SK-N-SH (cell line): ENCODE data around the gene OR51A2. TPM values are rescaled to one million over a fixed set of nuclear protein-coding genes. Genes with fewer than 3 reads are reported as not detected.
"Not testable (repeated sequence)": the region's sequence is repeated elsewhere in the genome, so short reads cannot be mapped to it uniquely, and the experiment has no call there.

Source experiments
- CTCF ChIA-PET: fragments of 300-600, 350-600 bp; formaldehyde crosslinking; extraction: SDS; loops from one replicate; lab custom pipeline; 2021; lab: Yijun Ruan, JAX
- POLR2A ChIA-PET: fragments of 350-600 bp; sonication (Branson Sonifier 250); formaldehyde crosslinking; extraction: SDS; loops from one replicate; lab custom pipeline; 2020; ENCODE audit warnings: antibody characterized with exemption, inconsistent platforms; lab: Yijun Ruan, JAX
- DNase-seq: peaks from one replicate; pipeline ENCODE4 v3.0.0; 2012
- H2AFZ ChIP-seq: fragments of 200-600 bp; sonication (generic); 2 replicates; pipeline ENCODE4 v1.8.1; 2016; ENCODE audit warnings: antibody characterized with exemption, mild to moderate bottlenecking, low read depth
- H3F3A ChIP-seq: fragments of 200-600 bp; sonication (generic); replicated peaks from 2 replicates; pipeline ENCODE3; 2016; ENCODE audit warnings: antibody characterized with exemption, mild to moderate bottlenecking; ENCODE audit not compliant: insufficient read depth
- H3K27ac ChIP-seq, 2 experiments: fragments of 200-500 bp in 1 of 2; fragments of 200-600 bp in 1 of 2; sonication (Bioruptor generic) in 1 of 2; sonication (generic), shearing (Covaris generic) in 1 of 2; 2 replicates each; pipeline versions ENCODE4 v1.5.1 to v1.6.1; 2014 to 2016; ENCODE audit warnings: low read depth in 2 of 2, inconsistent platforms in 1 of 2, low read length in 1 of 2, mild to moderate bottlenecking in 1 of 2, mixed read lengths in 1 of 2
- H3K27me3 ChIP-seq: fragments of 200-600 bp; sonication (generic), shearing (Covaris generic); 2 replicates; pipeline ENCODE4 v1.6.1; 2016; ENCODE audit warnings: mixed run types; ENCODE audit not compliant: insufficient read depth
- H3K36me3 ChIP-seq, 2 experiments: fragments of 200-500 bp in 1 of 2; fragments of 200-600 bp in 1 of 2; sonication (Bioruptor generic) in 1 of 2; sonication (generic) in 1 of 2; replicated peaks in 1 of 2; 2 replicates each; pipeline versions ENCODE3 to v1.5.1; 2014 to 2016; ENCODE audit warnings: low read length in 1 of 2, mild to moderate bottlenecking in 1 of 2; ENCODE audit not compliant: insufficient read depth in 2 of 2, control insufficient read depth in 1 of 2
- H3K4me1 ChIP-seq, 2 experiments: fragments of 200-500 bp in 1 of 2; fragments of 200-600 bp in 1 of 2; sonication (Bioruptor generic) in 1 of 2; sonication (generic), shearing (Covaris generic) in 1 of 2; 2 replicates each; pipeline versions ENCODE4 v1.5.1 to v1.6.1; 2014 to 2016; ENCODE audit warnings: low read depth in 1 of 2, low read length in 1 of 2, mixed run types in 1 of 2; ENCODE audit not compliant: insufficient read depth in 2 of 2, control insufficient read depth in 1 of 2
- H3K4me2 ChIP-seq: fragments of 200-600 bp; sonication (generic), shearing (Covaris generic); 2 replicates; pipeline ENCODE4 v1.6.1; 2017; ENCODE audit warnings: mixed run types
- H3K4me3 ChIP-seq, 2 experiments: fragments of 200-500 bp in 1 of 2; fragments of 200-600 bp in 1 of 2; sonication (Bioruptor generic) in 1 of 2; sonication (generic), shearing (Covaris generic) in 1 of 2; 2 replicates each; pipeline versions ENCODE4 v1.5.1 to v1.8.1; 2014 to 2016; ENCODE audit warnings: low read depth in 2 of 2, inconsistent platforms in 1 of 2, low read length in 1 of 2, mild to moderate bottlenecking in 1 of 2, mixed read lengths in 1 of 2, moderate library complexity in 1 of 2
- H3K79me2 ChIP-seq: fragments of 200-600 bp; sonication (generic); 2 replicates; pipeline ENCODE4 v1.8.1; 2017; ENCODE audit warnings: mild to moderate bottlenecking; ENCODE audit not compliant: insufficient read depth
- H3K9ac ChIP-seq: fragments of 200-600 bp; sonication (generic); 2 replicates; pipeline ENCODE4 v1.6.1; 2017; ENCODE audit warnings: mixed run types
- H3K9me2 ChIP-seq: fragments of 200-600 bp; sonication (generic); 2 replicates; pipeline ENCODE4 v1.6.1; 2017; ENCODE audit warnings: mixed run types
- H3K9me3 ChIP-seq: fragments of 200-600 bp; sonication (generic); 2 replicates; pipeline ENCODE4 v1.6.1; 2017; ENCODE audit warnings: mixed run types, mild to moderate bottlenecking, moderate library complexity
- H4K20me1 ChIP-seq: fragments of 200-600 bp; sonication (generic); 2 replicates; pipeline ENCODE4 v1.6.1; 2017; ENCODE audit warnings: mild to moderate bottlenecking, mixed run types; ENCODE audit not compliant: insufficient read depth
- CHD2 ChIP-seq: fragments of 150-350 bp; IDR thresholded peaks from 2 replicates; pipeline ENCODE4 v1.6.1; 2018; ENCODE audit warnings: low read length; ENCODE audit not compliant: partially characterized antibody
- CTCF ChIP-seq: fragments of 200-600 bp; sonication (generic); IDR thresholded peaks from 2 replicates; pipeline ENCODE4 v1.6.1; 2017; ENCODE audit warnings: antibody characterized with exemption, mild to moderate bottlenecking, moderate library complexity
- EZH2phosphoT487 ChIP-seq: fragments of 200-600 bp; sonication (generic); IDR thresholded peaks from 2 replicates; pipeline ENCODE4 v1.6.1; 2017; ENCODE audit warnings: low read depth, mixed run types, mild to moderate bottlenecking, antibody characterized with exemption, moderate library complexity, borderline replicate concordance
- GABPA ChIP-seq: IDR thresholded peaks from 2 replicates; pipeline ENCODE4 v1.4.0; 2012; ENCODE audit warnings: low read depth, mild to moderate bottlenecking
- JUND ChIP-seq: IDR thresholded peaks from 2 replicates; pipeline ENCODE4 v1.4.0; 2012
- MAX ChIP-seq: IDR thresholded peaks from 2 replicates; pipeline ENCODE4 v1.4.0; 2012; ENCODE audit warnings: low read depth
- PBX3 ChIP-seq: IDR thresholded peaks from 2 replicates; pipeline ENCODE4; 2012
- RAD21 ChIP-seq: IDR thresholded peaks from 2 replicates; pipeline ENCODE4 v1.6.1; 2012; ENCODE audit warnings: mild to moderate bottlenecking, low read length
- REST ChIP-seq: IDR thresholded peaks from 2 replicates; pipeline ENCODE4 v1.6.1; 2012; ENCODE audit warnings: mild to moderate bottlenecking, low read depth, low read length, moderate library complexity
- SMC3 ChIP-seq: IDR thresholded peaks from 2 replicates; pipeline ENCODE4 v1.6.1; 2012; ENCODE audit warnings: low read depth, low read length, improper control_type of control experiment
- TCF12 ChIP-seq: IDR thresholded peaks from 2 replicates; pipeline ENCODE4 v1.4.0; 2012
- WGBS: methylation state at CpG from one replicate; pipeline ENCODE4 v1.1.6; 2017; ENCODE audit warnings: low lambda C conversion rate; 5-methylcytosine and 5-hydroxymethylcytosine counted together
- polyA plus RNA-seq, 3 experiments: library from polyadenylated mRNA; depleted of rRNA; stranded (reverse); fragments of >200 nt; gene quantifications; 2 replicates each; pipeline ENCODE4 v1.2.3, GENCODE V29; 2012

OR51A2 gene
- not detected in 2 replicates for polyA plus RNA-seq (2012; rRNA removed)
- polyA plus RNA-seq (2012; cell fraction: cytosol; rRNA removed), result not detected in 2 replicates
- polyA plus RNA-seq (2012; cell fraction: nucleus; rRNA removed), result not detected in 2 replicates

GRCh38 chr11:4955613-4956012 lies at the start of gene OR51A2:
TSS of gene OR51A2 (minus strand) at chr11:4955713. CDS start at chr11:4955713, 0 bp downstream.
- H3K9me3 ChIP-seq, DNase-seq, CTCF ChIA-PET, H4K20me1 ChIP-seq, H3K9ac ChIP-seq, H3K4me3 ChIP-seq, H3K27ac ChIP-seq, H3K4me2 ChIP-seq, H3K79me2 ChIP-seq, H3F3A ChIP-seq, POLR2A ChIA-PET, H3K27me3 ChIP-seq, H2AFZ ChIP-seq, H3K36me3 ChIP-seq, H3K4me1 ChIP-seq, H3K9me2 ChIP-seq: not testable (repeated sequence)
- 0% methylated on average over 2 of the region's 2 CpGs for WGBS

- no peaks in the 10 kb centered on the region for H3K9me2 ChIP-seq
- no peak overlapping the region for H2AFZ ChIP-seq
- H3K9ac ChIP-seq, result no peak overlapping the region
- no peak overlapping the region for H3K4me2 ChIP-seq
- POLR2A ChIA-PET, result no interaction called here
- no peaks in the 10 kb centered on the region for H3K36me3 ChIP-seq
- 1% methylated on average over 6 of the region's 6 CpGs for WGBS
- H3F3A ChIP-seq, result no peaks in the 10 kb centered on the region
- H3K27ac ChIP-seq, result no peak overlapping the region
- H3K79me2 ChIP-seq, result no peaks in the 10 kb centered on the region
- no peaks in the 10 kb centered on the region; the same call in 1 of the 2 replicates for H3K27me3 ChIP-seq
- H3K4me3 ChIP-seq, result no peak overlapping the region
- CTCF ChIA-PET, result interaction anchor here (0.6 to 2.5 kb wide), 6 partner anchors 12 to 820 kb away, joined by 3 to 19 read pairs (median 5); partner anchors contain the start of gene OR51D1
- H3K4me1 ChIP-seq, result no peaks in the 10 kb centered on the region
- TF ChIP-seq JUND (no peak), SMC3 (peak; percentile 62), TCF12 (no peak), RAD21 (peak; percentile 71), REST (no peak), PBX3 (no peak), CTCF (peak; percentile 71), MAX (no peak), EZH2phosphoT487 (no peak), GABPA (no peak), CHD2 (no peak)
- DNase-seq, result peak; percentile 5
- H3K9me3 ChIP-seq, result no peaks in the 10 kb centered on the region
- no peaks in the 10 kb centered on the region for H4K20me1 ChIP-seq
These were observed 49.1 kb upstream of the OR51A2 start for GRCh38 chr11:5004424-5005274.
